ENCODE data around the gene SCD.

GRCh38 chr10:100353770-100354485 is 6.9 kb downstream of the SCD start:
- no peak for TF ChIP-seq EZH2phosphoT487 (IDR thresholded peaks at IDR 0.05; ENCODE audit: low read depth, severe bottlenecking, unreplicated experiment)
- no peak for TF ChIP-seq CTCF (IDR thresholded peaks at IDR 0.05; ENCODE audit: poor library complexity)
- TF ChIP-seq EZH2 (IDR thresholded peaks at IDR 0.05; ENCODE audit: borderline replicate concordance) = no peak

All from hepatocyte (in vitro differentiated cells).